Endothelial cell of umbilical vein (primary cell): Measurements from ENCODE around the gene IZUMO3. TPM values are rescaled to one million over a fixed set of nuclear protein-coding genes. Genes with fewer than 3 reads are reported as not detected.

Experiments used
- BruUV-seq: library from RNA; stranded (reverse); fragments of 400-500 nt; replicated peaks from 2 replicates; lab custom pipeline; 2021; lab: Mats Ljungman, UMichigan
- CTCF ChIA-PET: fragments of 300-600, 350-600 bp; sonication (Branson Sonifier 250); formaldehyde crosslinking; loops from one replicate; lab custom pipeline; 2021; ENCODE audit warnings: antibody characterized with exemption, inconsistent platforms; lab: Charles Lee
- POLR2A ChIA-PET: fragments of 300-600, 350-600 bp; sonication (Branson Sonifier 250); formaldehyde crosslinking; loops from one replicate; lab custom pipeline; 2021; ENCODE audit warnings: antibody characterized with exemption, inconsistent platforms; lab: Charles Lee
- DNase-seq: peaks from one replicate; pipeline ENCODE4 v3.0.0-alpha.2; 2011; ENCODE audit warnings: low read depth, low spot score
- FAIRE-seq: peaks from 2 replicates; lab custom pipeline; 2011; peaks lifted over from hg19 to GRCh38; lab: Jason Lieb, UNC
- H2AFZ ChIP-seq: 2 replicates; pipeline ENCODE4 v1.6.0; 2012; ENCODE audit warnings: low read depth, low read length, control low read depth, inconsistent platforms
- H3K27ac ChIP-seq: 2 replicates; pipeline ENCODE4 v1.5.1; 2011; ENCODE audit warnings: low read depth, mild to moderate bottlenecking, control low read depth, low read length, moderate library complexity; ENCODE audit not compliant: insufficient read depth
- H3K27me3 ChIP-seq, 2 experiments: 2 replicates each; pipeline versions ENCODE4 v1.6.0 to v1.6.1; 2011; ENCODE audit warnings: low read length in 2 of 2, mixed read lengths in 1 of 2; ENCODE audit not compliant: control insufficient read depth in 2 of 2, insufficient read depth in 2 of 2
- H3K36me3 ChIP-seq, 2 experiments: 2 replicates in 1 of 2; 3 replicates in 1 of 2; pipeline ENCODE4 v1.5.1; 2011; ENCODE audit warnings: low read length in 2 of 2, mild to moderate bottlenecking in 1 of 2, moderate library complexity in 1 of 2; ENCODE audit not compliant: control insufficient read depth in 2 of 2, insufficient read depth in 2 of 2; ENCODE audit errors: extremely low read depth in 1 of 2
- H3K4me1 ChIP-seq: 3 replicates; pipeline ENCODE4 v1.5.1; 2011; ENCODE audit warnings: mild to moderate bottlenecking, low read length; ENCODE audit not compliant: control insufficient read depth, insufficient read depth; ENCODE audit errors: extremely low read depth
- H3K4me2 ChIP-seq: 2 replicates; pipeline ENCODE4 v1.6.1; 2011; ENCODE audit warnings: low read length, control low read depth, mixed read lengths; ENCODE audit not compliant: insufficient read depth
- H3K4me3 ChIP-seq, 3 experiments: fragments of 200-600 bp in 1 of 3; sonication (generic), shearing (Covaris generic) in 1 of 3; replicated peaks in 1 of 3; 2 replicates each; pipeline ENCODE4 v1.5.1; 2011 to 2016; ENCODE audit warnings: control low read depth in 3 of 3, low read length in 3 of 3, mild to moderate bottlenecking in 2 of 3, inconsistent platforms in 1 of 3, low read depth in 1 of 3, moderate library complexity in 1 of 3; ENCODE audit not compliant: insufficient read depth in 1 of 3
- H3K79me2 ChIP-seq: 2 replicates; pipeline ENCODE4 v1.6.0; 2012; ENCODE audit warnings: low read length, inconsistent platforms; ENCODE audit not compliant: control insufficient read depth, insufficient read depth
- H3K9ac ChIP-seq: replicated peaks from 2 replicates; pipeline ENCODE3; 2011; ENCODE audit warnings: low read length, control low read depth; ENCODE audit not compliant: insufficient read depth; ENCODE audit errors: extremely low read depth
- H3K9me1 ChIP-seq: replicated peaks from 3 replicates; pipeline ENCODE4 v1.6.0; 2011; ENCODE audit warnings: mild to moderate bottlenecking, low read length; ENCODE audit not compliant: control insufficient read depth, insufficient read depth; ENCODE audit errors: extremely low read depth
- H3K9me3 ChIP-seq: replicated peaks from 2 replicates; pipeline ENCODE4 v1.5.1; 2012; ENCODE audit warnings: low read length, inconsistent platforms; ENCODE audit not compliant: control insufficient read depth, insufficient read depth
- H4K20me1 ChIP-seq: replicated peaks from 2 replicates; pipeline ENCODE3; 2011; ENCODE audit warnings: mild to moderate bottlenecking, low read length; ENCODE audit not compliant: control insufficient read depth, insufficient read depth; ENCODE audit errors: extremely low read depth
- EZH2 ChIP-seq: IDR thresholded peaks from 2 replicates; pipeline ENCODE4 v1.6.1; 2012; ENCODE audit warnings: borderline replicate concordance, low read depth, mild to moderate bottlenecking, moderate library complexity, low read length, inconsistent platforms; ENCODE audit not compliant: severe bottlenecking
- FOS ChIP-seq: IDR thresholded peaks from 2 replicates; pipeline ENCODE4 v1.6.1; 2011; ENCODE audit warnings: mild to moderate bottlenecking, low read length, moderate library complexity, borderline replicate concordance; ENCODE audit not compliant: insufficient read depth
- GATA2 ChIP-seq: IDR thresholded peaks from 2 replicates; pipeline ENCODE4 v1.7.0; 2011; ENCODE audit warnings: low read depth, mild to moderate bottlenecking, moderate library complexity, mixed read lengths, low read length; ENCODE audit not compliant: insufficient read length, insufficient read depth
- JUN ChIP-seq: IDR thresholded peaks from 2 replicates; pipeline ENCODE4 v1.6.1; 2011; ENCODE audit warnings: borderline replicate concordance, low read depth; ENCODE audit not compliant: insufficient read length, insufficient read depth
- MYC ChIP-seq: IDR thresholded peaks from one replicate; pipeline ENCODE4 v1.6.1; 2011; ENCODE audit warnings: mild to moderate bottlenecking, low read depth, low read length
- POLR2A ChIP-seq: IDR thresholded peaks from 2 replicates; pipeline ENCODE4 v1.6.1; 2012; ENCODE audit warnings: low read depth, mild to moderate bottlenecking, control low read depth, low read length
- POLR2AphosphoS5 ChIP-seq: IDR thresholded peaks from 2 replicates; pipeline ENCODE4 v1.6.1; 2012; ENCODE audit warnings: low read depth, mild to moderate bottlenecking, control low read depth, low read length, moderate library complexity; ENCODE audit not compliant: insufficient read depth
- dilution Hi-C: fragments of 300-500 bp; cut with MboI; formaldehyde crosslinking; loops from one replicate; pipeline ENCODE4 v1.15.0; 2019; ENCODE audit warnings: low sequenced_read_pairs; ENCODE audit not compliant: extremely low pct_ligation_motif_present
- intact Hi-C: fragments of 100-400 bp; cut with micrococcal nuclease; formaldehyde crosslinking; loops from one replicate; pipeline ENCODE4 v1.10.0; 2022
- polyA plus RNA-seq, 4 experiments: library from polyadenylated mRNA; depleted of rRNA in 3 of 4; stranded (reverse) in 3 of 4; unstranded in 1 of 4; fragments of >200 nt; gene quantifications; 2 replicates each; pipeline versions ENCODE4 v1.2.1 to v1.2.3, GENCODE V29; 2011 to 2012; ENCODE audit warnings: missing spikeins in 1 of 4
- total RNA-seq: library from RNA; stranded (reverse); gene quantifications from 2 replicates; pipeline ENCODE4 v1.2.3, GENCODE V29; 2021
- TF ChIP-seq, protein P1 (sequence below): IDR thresholded peaks from 2 replicates; pipeline ENCODE4 v1.6.1; 2011; ENCODE audit not compliant: insufficient read depth, insufficient read length
- TF ChIP-seq, protein P2 (sequence below), 2 donors: IDR thresholded peaks; 1 replicate in 1 of 2; 2 replicates in 1 of 2; pipeline ENCODE4 v1.5.1; 2011; ENCODE audit warnings: low read length in 2 of 2, mild to moderate bottlenecking in 2 of 2, moderate library complexity in 2 of 2, control low read depth in 1 of 2, inconsistent platforms in 1 of 2, low read depth in 1 of 2; ENCODE audit not compliant: insufficient read depth in 1 of 2; ENCODE audit errors: extremely low read depth in 1 of 2

Gene IZUMO3
- total and polyA plus RNA-seq, 2 donors (not counting 3 experiments of a cell fraction or from before 2014, with no cell fraction given) = not detected

DNA sequence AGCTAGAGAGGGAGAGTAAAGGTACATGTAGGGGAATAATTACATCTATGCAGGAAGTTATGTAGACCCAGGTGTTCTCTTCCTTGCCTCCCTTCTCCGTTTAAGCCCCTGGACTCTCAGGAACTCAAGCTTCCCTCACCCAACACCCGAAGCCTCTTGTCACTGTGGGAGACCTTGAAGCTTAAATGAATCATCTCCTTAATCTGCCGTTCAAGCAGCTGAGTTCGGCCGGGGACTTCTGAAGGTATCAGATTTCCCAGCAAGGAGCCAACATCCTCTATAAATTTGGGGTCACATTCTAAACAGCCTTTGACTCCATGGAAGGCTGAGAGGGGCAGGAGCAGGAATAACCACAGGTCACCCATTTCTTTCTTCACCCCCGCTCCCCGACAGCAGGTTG is 412 bp downstream of the IZUMO3 start:
- H3K4me3 ChIP-seq = no peak overlapping the region
- H3K27me3 ChIP-seq = no peaks in the 10 kb centered on the region
- no peaks in the 10 kb centered on the region for H3K79me2 ChIP-seq
- TF ChIP-seq, protein P1, sequence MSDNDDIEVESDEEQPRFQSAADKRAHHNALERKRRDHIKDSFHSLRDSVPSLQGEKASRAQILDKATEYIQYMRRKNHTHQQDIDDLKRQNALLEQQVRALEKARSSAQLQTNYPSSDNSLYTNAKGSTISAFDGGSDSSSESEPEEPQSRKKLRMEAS = no peak
- TF ChIP-seq MYC (no peak), POLR2A (no peak), FOS (no peak), GATA2 (no peak), JUN (no peak), EZH2 (no peak), POLR2AphosphoS5 (no peak)
- TF ChIP-seq, protein P2, sequence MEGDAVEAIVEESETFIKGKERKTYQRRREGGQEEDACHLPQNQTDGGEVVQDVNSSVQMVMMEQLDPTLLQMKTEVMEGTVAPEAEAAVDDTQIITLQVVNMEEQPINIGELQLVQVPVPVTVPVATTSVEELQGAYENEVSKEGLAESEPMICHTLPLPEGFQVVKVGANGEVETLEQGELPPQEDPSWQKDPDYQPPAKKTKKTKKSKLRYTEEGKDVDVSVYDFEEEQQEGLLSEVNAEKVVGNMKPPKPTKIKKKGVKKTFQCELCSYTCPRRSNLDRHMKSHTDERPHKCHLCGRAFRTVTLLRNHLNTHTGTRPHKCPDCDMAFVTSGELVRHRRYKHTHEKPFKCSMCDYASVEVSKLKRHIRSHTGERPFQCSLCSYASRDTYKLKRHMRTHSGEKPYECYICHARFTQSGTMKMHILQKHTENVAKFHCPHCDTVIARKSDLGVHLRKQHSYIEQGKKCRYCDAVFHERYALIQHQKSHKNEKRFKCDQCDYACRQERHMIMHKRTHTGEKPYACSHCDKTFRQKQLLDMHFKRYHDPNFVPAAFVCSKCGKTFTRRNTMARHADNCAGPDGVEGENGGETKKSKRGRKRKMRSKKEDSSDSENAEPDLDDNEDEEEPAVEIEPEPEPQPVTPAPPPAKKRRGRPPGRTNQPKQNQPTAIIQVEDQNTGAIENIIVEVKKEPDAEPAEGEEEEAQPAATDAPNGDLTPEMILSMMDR (IDR thresholded peaks at IDR 0.05; ENCODE audit: extremely low read depth in 1 of 2, insufficient read depth in 1 of 2, low read depth in 1 of 2, low read length in 2 of 2) = no peak
- H3K27ac ChIP-seq = no peak overlapping the region
- FAIRE-seq (no peak), DNase-seq (no peak)
- H3K36me3 ChIP-seq = no peaks in the 10 kb centered on the region
- no peaks in the 10 kb centered on the region for H3K9me1 ChIP-seq
- dilution Hi-C loops (no loop called here), intact Hi-C loops (no loop called here)
- no peaks in the 10 kb centered on the region for H3K9me3 ChIP-seq
- H2AFZ ChIP-seq = no peak overlapping the region
- ChIA-PET CTCF (interaction anchor here (0.5 to 0.9 kb wide), 2 partner anchors 10 to 773 kb away, joined by 4 to 6 read pairs; no protein-coding TSS in a partner anchor), POLR2A (no interaction called here)
- H3K4me1 ChIP-seq = no peaks in the 10 kb centered on the region
- no peak overlapping the region for H3K4me2 ChIP-seq
- H3K9ac ChIP-seq = no peak overlapping the region
- no TSS peak for BruUV-seq
- no peaks in the 10 kb centered on the region for H4K20me1 ChIP-seq
